Measurements from ENCODE around the gene PNPLA5. TPM values are rescaled to one million over a fixed set of nuclear protein-coding genes. Genes with fewer than 3 reads are reported as not detected.

The PNPLA5 gene
- total RNA-seq, 1 donor from 2014 or later = not detected

- Histone ChIP-seq H3K27me3 (ENCODE audit: control insufficient read depth, insufficient read depth, low read length) (peaks cover 42% of the 10 kb centered on the region), H3K36me3 (ENCODE audit: control insufficient read depth, insufficient read depth, low read length) (no peaks in the 10 kb centered on the region), H3K4me3 (ENCODE audit: low read depth, low read length) (no peak overlapping the region)
- no peak for DNase-seq (ENCODE audit: low read depth)
- TF ChIP-seq CTCF (IDR thresholded peaks at IDR 0.05; ENCODE audit: insufficient read depth, low read length, poor library complexity, severe bottlenecking) = no peak
These were observed 4.4 kb downstream of the PNPLA5 start for GRCh38 chr22:43887391-43887790.

DNA sequence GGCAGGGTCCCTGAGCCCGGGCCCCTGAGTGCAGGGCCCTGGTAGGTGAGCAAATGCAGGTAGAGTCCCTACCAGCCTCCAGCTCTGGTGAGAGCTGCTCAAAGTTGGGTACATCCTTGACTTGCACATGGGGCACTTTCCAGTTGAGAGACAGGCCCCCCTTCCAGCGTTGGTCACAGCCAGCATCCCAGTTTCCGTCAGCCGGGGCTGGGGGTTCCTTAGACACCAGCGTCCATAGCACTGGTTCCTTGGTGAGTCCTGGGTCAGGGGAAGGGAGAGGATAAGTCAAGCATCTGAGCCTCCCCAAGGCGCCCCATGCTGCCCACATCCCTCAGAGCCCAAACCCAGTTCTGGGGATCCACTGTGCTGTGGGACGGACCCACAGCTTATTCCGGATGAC lies 5.6 kb downstream of the PNPLA5 start:
- Histone ChIP-seq H3K27me3 (ENCODE audit: control insufficient read depth, insufficient read depth, low read length) (peaks cover 31% of the 10 kb centered on the region), H3K4me3 (ENCODE audit: low read depth, low read length) (no peak overlapping the region), H3K36me3 (ENCODE audit: control insufficient read depth, insufficient read depth, low read length) (no peaks in the 10 kb centered on the region)
- no peak for TF ChIP-seq CTCF (IDR thresholded peaks at IDR 0.05; ENCODE audit: insufficient read depth, low read length, poor library complexity, severe bottlenecking)
- no peak for DNase-seq (ENCODE audit: low read depth)

GRCh38 chr22:43885786-43886185 lies 6.0 kb downstream of the PNPLA5 start:
- TF ChIP-seq CTCF (IDR thresholded peaks at IDR 0.05; ENCODE audit: insufficient read depth, low read length, poor library complexity, severe bottlenecking) = no peak
- no peak overlapping the region for H3K4me3 ChIP-seq (ENCODE audit: low read depth, low read length)
- no peak for DNase-seq (ENCODE audit: low read depth)
- H3K36me3 ChIP-seq (ENCODE audit: control insufficient read depth, insufficient read depth, low read length) = no peaks in the 10 kb centered on the region
- peaks cover 26% of the 10 kb centered on the region for H3K27me3 ChIP-seq (ENCODE audit: control insufficient read depth, insufficient read depth, low read length)

DNA sequence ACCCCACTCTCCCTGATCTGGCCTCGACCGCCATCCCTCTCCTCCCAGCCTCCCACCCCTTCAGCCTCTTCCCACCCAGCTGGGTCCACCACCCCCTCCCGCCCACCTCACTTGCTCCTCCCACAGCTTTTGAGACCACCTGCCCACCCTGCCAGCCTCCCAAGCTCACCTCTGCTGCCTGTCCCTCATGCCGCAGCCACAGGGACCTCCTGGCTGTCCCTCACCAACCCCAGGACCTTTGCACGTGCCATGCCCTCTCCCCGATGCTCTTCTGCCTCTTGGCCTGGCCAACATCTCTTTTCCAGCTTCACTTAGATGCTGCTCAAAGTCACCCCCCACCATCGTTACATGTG lies 6.5 kb downstream of the PNPLA5 start:
- Histone ChIP-seq H3K27me3 (ENCODE audit: control insufficient read depth, insufficient read depth, low read length) (peaks cover 21% of the 10 kb centered on the region), H3K36me3 (ENCODE audit: control insufficient read depth, insufficient read depth, low read length) (no peaks in the 10 kb centered on the region), H3K4me3 (ENCODE audit: low read depth, low read length) (no peak overlapping the region)
- DNase-seq (ENCODE audit: low read depth) = no peak
- no peak for TF ChIP-seq CTCF (IDR thresholded peaks at IDR 0.05; ENCODE audit: insufficient read depth, low read length, poor library complexity, severe bottlenecking)

GRCh38 chr22:43884600-43885318 lies 7.1 kb downstream of the PNPLA5 start:
- Histone ChIP-seq H3K36me3 (ENCODE audit: control insufficient read depth, insufficient read depth, low read length) (no peaks in the 10 kb centered on the region), H3K4me3 (ENCODE audit: low read depth, low read length) (no peak overlapping the region), H3K27me3 (ENCODE audit: control insufficient read depth, insufficient read depth, low read length) (peaks cover 16% of the 10 kb centered on the region)
- no peak for DNase-seq (ENCODE audit: low read depth)
- TF ChIP-seq CTCF (IDR thresholded peaks at IDR 0.05; ENCODE audit: insufficient read depth, low read length, poor library complexity, severe bottlenecking) = peak; percentile 92

Data from kidney epithelial cell (primary cell).